ENCODE results near the gene ISCU. TPM values are rescaled to one million over a fixed set of nuclear protein-coding genes. Genes with fewer than 3 reads are reported as not detected.
"Not testable (repeated sequence)": the region's sequence is repeated elsewhere in the genome, so short reads cannot be mapped to it uniquely, and the experiment has no call there.

Gene ISCU
- total RNA-seq, 1 donor from 2014 or later, result 136 TPM

GRCh38 chr12:108616941-108617858 lies 54.8 kb downstream of the ISCU start:
- Histone ChIP-seq H3K36me3 (no peaks in the 10 kb centered on the region), H3K9me3 (peaks cover 0 to 3% of the 10 kb centered on the region in 2 donors), H3K27me3 (no peaks in the 10 kb centered on the region), H3K4me1 (no peaks in the 10 kb centered on the region), H3K27ac (peak overlapping the region in 1 of 2 donors; percentile 5), H3K4me3 (no peak overlapping the region)
- no peak for DNase-seq (ENCODE audit: low spot score in 2 of 2)
- intact Hi-C loops (cut with DNase I), result loop anchor here (5.0 kb wide), 2 partner anchors 185 to 335 kb away; no protein-coding TSS in a partner anchor
- TF ChIP-seq CTCF (IDR thresholded peaks at IDR 0.05), result no peak

- Histone ChIP-seq H3K4me3 (no peak overlapping the region), H3K9me3 (peaks cover 0 to 3% of the 10 kb centered on the region in 2 donors), H3K4me1 (no peaks in the 10 kb centered on the region), H3K27ac (no peak overlapping the region), H3K27me3 (no peaks in the 10 kb centered on the region), H3K36me3 (no peaks in the 10 kb centered on the region)
- intact Hi-C loops (cut with DNase I), result loop anchor here (1.0 to 5.0 kb wide), 3 partner anchors 54 to 334 kb away; no protein-coding TSS in a partner anchor
- TF ChIP-seq CTCF (IDR thresholded peaks at IDR 0.05), result peak; percentile 89 to 99 (median 96)
- peak in 1 of 2 donors; percentile 87 for DNase-seq (ENCODE audit: low spot score in 2 of 2)
Observed at GRCh38 chr12:108618079-108618952, 55.9 kb downstream of the ISCU start.

GRCh38 chr12:108618953-108619274 lies 56.5 kb downstream of the ISCU start:
- H3K4me3 ChIP-seq; H3K9me3 ChIP-seq; H3K4me1 ChIP-seq; DNase-seq (ENCODE audit: low spot score in 2 of 2); H3K27ac ChIP-seq; H3K27me3 ChIP-seq; H3K36me3 ChIP-seq: not testable (repeated sequence)
- intact Hi-C loops (cut with DNase I), result loop anchor here (1.0 to 5.0 kb wide), 3 partner anchors 55 to 333 kb away; no protein-coding TSS in a partner anchor

Other genes with a start within 250 kb of the ISCU start
- 45.3 TPM for gene CMKLR1, start 223.3 kb upstream of the ISCU start, total RNA-seq
- gene FICD, start 47.3 kb upstream of the ISCU start, total RNA-seq, result 30.8 TPM
- gene SART3, start 1.4 kb upstream of the ISCU start, total RNA-seq, result 22.9 TPM
- 251 TPM for gene TMEM119, start 35.5 kb downstream of the ISCU start, total RNA-seq
- gene SELPLG, start 71.3 kb downstream of the ISCU start, total RNA-seq, result 2.6 TPM
- gene CORO1C, start 168.9 kb downstream of the ISCU start, total RNA-seq, result 106 TPM